HCT116 (cell line): Measurements from ENCODE around the gene MALL.

ENCODE experiments used
- ATF3 ChIP-seq: IDR thresholded peaks from 2 replicates; pipeline ENCODE4 v1.6.1; 2012
- CEBPB ChIP-seq: IDR thresholded peaks from 2 replicates; pipeline ENCODE4 v1.6.1; 2012; ENCODE audit warnings: low read depth
- CTCF ChIP-seq, 3 experiments: fragments of 200-600 bp in 1 of 3; sonication (generic) in 1 of 3; IDR thresholded peaks in 2 of 3; conservative IDR thresholded peaks in 1 of 3; 2 replicates each; pipeline ENCODE4 v1.5.1; 2012 to 2017; ENCODE audit warnings: low read depth in 2 of 3, low read length in 2 of 3, antibody characterized with exemption in 1 of 3, borderline replicate concordance in 1 of 3, control low read depth in 1 of 3, mild to moderate bottlenecking in 1 of 3, mixed read lengths in 1 of 3, mixed run types in 1 of 3, moderate library complexity in 1 of 3; ENCODE audit not compliant: insufficient read depth in 1 of 3
- EZH2 ChIP-seq: fragments of 200-600 bp; sonication (generic); IDR thresholded peaks from 2 replicates; pipeline ENCODE4 v1.6.1; 2017; ENCODE audit warnings: antibody characterized with exemption, mixed run types
- EZH2phosphoT487 ChIP-seq: fragments of 200-600 bp; IDR thresholded peaks from 2 replicates; pipeline ENCODE4 v1.6.1; 2018; ENCODE audit warnings: antibody characterized with exemption, borderline replicate concordance
- FOSL1 ChIP-seq: IDR thresholded peaks from 2 replicates; pipeline ENCODE4 v1.6.1; 2012; ENCODE audit warnings: low read depth
- JUND ChIP-seq: IDR thresholded peaks from 2 replicates; pipeline ENCODE4 v1.6.1; 2012
- POLR2A ChIP-seq: IDR thresholded peaks from 2 replicates; pipeline ENCODE4 v1.7.0; 2011; ENCODE audit warnings: borderline replicate concordance; ENCODE audit not compliant: insufficient read depth, insufficient read length; ENCODE audit errors: extremely low read depth
- RAD21 ChIP-seq: IDR thresholded peaks from 2 replicates; pipeline ENCODE4 v1.6.1; 2012; ENCODE audit warnings: low read depth, mild to moderate bottlenecking
- SP1 ChIP-seq: IDR thresholded peaks from 2 replicates; pipeline ENCODE4 v1.6.1; 2012; ENCODE audit warnings: low read depth
- YY1 ChIP-seq: IDR thresholded peaks from 2 replicates; pipeline ENCODE4 v1.6.1; 2011; ENCODE audit warnings: low read length, low read depth, moderate library complexity, mild to moderate bottlenecking; ENCODE audit not compliant: insufficient replicate concordance; ENCODE audit errors: extremely low read depth
- ZFX ChIP-seq: fragments of 450-650 bp; IDR thresholded peaks from 2 replicates; pipeline ENCODE4 v1.6.1; 2017

- TF ChIP-seq RAD21 (no peak), CTCF (IDR thresholded peaks at IDR 0.05 in 2 of 3, conservative IDR thresholded peaks at IDR 0.05 in 1 of 3; ENCODE audit: borderline replicate concordance in 1 of 3, insufficient read depth in 1 of 3, low read depth in 2 of 3, low read length in 2 of 3) (no peak), FOSL1 (no peak), YY1 (no peak), EZH2 (no peak), ZFX (no peak), JUND (no peak), POLR2A (no peak), ATF3 (no peak), EZH2phosphoT487 (no peak), CEBPB (no peak), SP1 (no peak)
Observed at GRCh38 chr2:110099038-110099425, 16.6 kb downstream of the MALL start.
